ENCODE data around the gene SFXN2.

DNA sequence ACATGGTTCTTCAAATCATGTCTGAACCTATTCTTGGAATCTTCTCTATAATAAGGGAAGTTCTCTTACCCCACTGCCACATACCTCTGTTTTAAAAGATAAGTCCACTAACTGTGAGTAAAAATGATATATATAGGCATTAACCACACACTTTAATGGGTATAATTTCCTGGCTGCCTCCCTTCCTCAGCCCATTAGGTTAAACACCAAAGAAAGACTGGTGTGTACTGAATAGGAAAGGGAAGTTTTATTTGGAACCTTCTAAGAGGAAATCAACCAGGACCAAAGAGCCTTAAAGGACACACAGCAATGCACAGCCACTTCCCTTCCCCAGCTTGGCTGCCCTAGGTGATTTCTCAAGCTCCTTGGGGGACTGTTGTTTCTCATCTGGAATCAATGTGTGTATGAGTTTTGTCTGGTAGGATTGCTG lies 24.3 kb downstream of the SFXN2 start:
- no peak for TF ChIP-seq POLR2AphosphoS5 (IDR thresholded peaks at IDR 0.05; ENCODE audit: low read depth, low read length)
- TF ChIP-seq POLR2A (IDR thresholded peaks at IDR 0.05; ENCODE audit: low read depth, low read length), result no peak
- TF ChIP-seq TAF1 (IDR thresholded peaks at IDR 0.05; ENCODE audit: borderline replicate concordance, low read depth, low read length), result no peak

Measured in GM12892 (cell line).